Smooth muscle cell of the pulmonary artery (primary cell): ENCODE results near the gene MPI. TPM values are rescaled to one million over a fixed set of nuclear protein-coding genes. Genes with fewer than 3 reads are reported as not detected.

ENCODE experiments used
- total RNA-seq: library from RNA; depleted of rRNA; stranded (reverse); fragments of >200 nt; gene quantifications from 2 replicates; pipeline ENCODE4 v1.2.3, GENCODE V29; 2014

The MPI gene
- total RNA-seq, result 118 TPM in 2 replicates

GRCh38 chr15:74889883-74890664 is at the start of gene MPI:
TSS of gene MPI (plus strand) at chr15:74890042. CDS start at chr15:74890074, 32 bp downstream.

GRCh38 chr15:74842581-74843444 is 47.0 kb upstream of the MPI start, which contains the start of gene ULK3:
TSS of gene ULK3 (minus strand) at chr15:74843156. CDS start at chr15:74843105, 51 bp downstream.

GRCh38 chr15:74873036-74873755 is 16.6 kb upstream of the MPI start, which contains the start of gene SCAMP2:
TSS of gene SCAMP2 (minus strand) at chr15:74873365. CDS start at chr15:74873255, 110 bp downstream.

GRCh38 chr15:74906450-74907162 is 16.8 kb downstream of the MPI start, which contains the start of gene FAM219B:
TSS of gene FAM219B (minus strand) at chr15:74906851. CDS start at chr15:74906800, 51 bp downstream.

GRCh38 chr15:74937590-74938371 is 47.9 kb downstream of the MPI start, which contains the start of gene COX5A:
TSS of gene COX5A (minus strand) at chr15:74938073. CDS start at chr15:74938014, 59 bp downstream.

Other genes starting within 250 kb of the MPI start
- gene EDC3, start 194.0 kb upstream of the MPI start, total RNA-seq, result 22.0 and 23.5 TPM in 2 replicates
- gene CYP1A1, start 164.5 kb upstream of the MPI start, total RNA-seq, result 0.40 and 1.2 TPM in 2 replicates
- gene CYP1A2, start 141.2 kb upstream of the MPI start, total RNA-seq, result not detected in 2 replicates
- 37.6 and 55.2 TPM in 2 replicates for gene CSK, start 108.0 kb upstream of the MPI start, total RNA-seq
- 0.26 TPM in 1 of 2 replicates, not detected in the other for gene LMAN1L, start 77.2 kb upstream of the MPI start, total RNA-seq
- not detected in 2 replicates for gene CPLX3, start 63.4 kb upstream of the MPI start, total RNA-seq
- gene ULK3, start 46.9 kb upstream of the MPI start, total RNA-seq, result 14.5 and 28.5 TPM in 2 replicates
- 28.7 and 39.0 TPM in 2 replicates for gene SCAMP2, start 16.7 kb upstream of the MPI start, total RNA-seq
- 50.0 and 71.3 TPM in 2 replicates for gene FAM219B, start 16.8 kb downstream of the MPI start, total RNA-seq
- gene COX5A, start 48.0 kb downstream of the MPI start, total RNA-seq, result 33.1 and 41.3 TPM in 2 replicates
- gene RPP25, start 66.7 kb downstream of the MPI start, total RNA-seq, result 2.6 and 4.6 TPM in 2 replicates
- 1.6 and 2.6 TPM in 2 replicates for gene SCAMP5, start 105.5 kb downstream of the MPI start, total RNA-seq
- 7.3 and 7.4 TPM in 2 replicates for gene PPCDC, start 133.5 kb downstream of the MPI start, total RNA-seq